Transverse colon (tissue), 4 donors: Measurements from ENCODE around the gene ST3GAL3. TPM values are rescaled to one million over a fixed set of nuclear protein-coding genes. Genes with fewer than 3 reads are reported as not detected.
A peak's percentile ranks its signal among the peaks of the same experiment; 100 is the strongest.

Source experiments
- DNase-seq: peaks from one replicate; pipeline ENCODE4 v3.0.0-alpha.2; 2019
- H3K27ac ChIP-seq, 4 donors: fragments of 200-600 bp; sonication (generic); 2 replicates each; pipeline ENCODE4 v1.5.1; 2016 to 2018; ENCODE audit warnings: inconsistent platforms in 4 of 4
- H3K27me3 ChIP-seq: fragments of 200-600 bp; sonication (generic); 2 replicates; pipeline ENCODE4 v1.5.1; 2017; ENCODE audit warnings: inconsistent platforms
- H3K36me3 ChIP-seq, 4 donors: fragments of 200-600 bp; sonication (generic); 2 replicates each; pipeline ENCODE4 v1.5.1; 2017 to 2019; ENCODE audit warnings: inconsistent platforms in 4 of 4
- H3K4me1 ChIP-seq, 4 donors: fragments of 200-600 bp; sonication (generic); 2 replicates each; pipeline ENCODE4 v1.5.1; 2017 to 2020; ENCODE audit warnings: inconsistent platforms in 4 of 4
- H3K4me3 ChIP-seq, 4 donors: fragments of 200-600 bp; sonication (generic); 1 replicate in 1 of 4; 2 replicates in 3 of 4; pipeline versions ENCODE4 v1.5.1 to v1.6.1; 2017 to 2019; ENCODE audit warnings: inconsistent platforms in 4 of 4
- H3K9me3 ChIP-seq, 2 donors: fragments of 200-600 bp; sonication (generic); 2 replicates each; pipeline ENCODE4 v1.5.1; 2017 to 2019; ENCODE audit warnings: inconsistent platforms in 2 of 2
- EP300 ChIP-seq: sonication (generic); formaldehyde crosslinking; IDR thresholded peaks from one replicate; pipeline ENCODE4 v1.6.1; 2017; ENCODE audit warnings: antibody characterized with exemption, low read depth
- POLR2A ChIP-seq: fragments of 450-650 bp; IDR thresholded peaks from one replicate; pipeline ENCODE4 v1.6.1; 2016; ENCODE audit warnings: antibody characterized with exemption, mild to moderate bottlenecking, moderate library complexity
- POLR2AphosphoS5 ChIP-seq, 3 donors: sonication (generic); formaldehyde crosslinking; IDR thresholded peaks; one replicate each; pipeline ENCODE4 v1.6.1; 2016; ENCODE audit warnings: antibody characterized with exemption in 3 of 3
- WGBS, 2 donors: methylation state at CpG; one replicate each; pipeline ENCODE4 v1.1.5; 2018; ENCODE audit warnings: low coverage in 1 of 2; 5-methylcytosine and 5-hydroxymethylcytosine counted together
- in situ Hi-C, 4 donors: fragments of 200-750 bp; cut with MboI; loops; one replicate each; pipeline versions ENCODE4 v1.15.0 to v1.15.1; 2017; ENCODE audit warnings: low sequenced_read_pairs in 3 of 4, low pct_ligation_motif_present in 1 of 4, low pct_unique_long_range_greater_than_20kb in 1 of 4
- intact Hi-C: fragments of 100-400 bp; cut with DNase I; formaldehyde crosslinking; loops from one replicate; pipeline ENCODE4 v1.15.1; 2023; ENCODE audit warnings: low total_unique reads
- total RNA-seq, 4 donors: library from RNA; depleted of rRNA; stranded (reverse); fragments of >200 nt; gene quantifications; one replicate each; pipeline ENCODE4 v1.1.0, GENCODE V29; 2016
- TF ChIP-seq, protein P1 (sequence below), 5 experiments: fragments of 200-600 bp in 3 of 5; fragments of 450-650 bp in 2 of 5; sonication (generic) in 3 of 5; IDR thresholded peaks; 1 replicate in 2 of 5; 2 replicates in 3 of 5; pipeline ENCODE4 v1.5.1; 2016 to 2017; ENCODE audit warnings: antibody characterized with exemption in 5 of 5, inconsistent platforms in 3 of 5, mild to moderate bottlenecking in 2 of 5, moderate library complexity in 1 of 5

The ST3GAL3 gene
- total RNA-seq, 4 donors from 2014 or later, result 4.8 to 23.9 (median 9.7) TPM

- WGBS, 2 donors, result 83 to 86% methylated on average over 1 of the region's 1 CpG
- no peaks in the 10 kb centered on the region for H3K27me3 ChIP-seq
- intact Hi-C loops, result no loop called here
- no peak for DNase-seq
- H3K4me3 ChIP-seq, result no peak overlapping the region
- H3K9me3 ChIP-seq, result no peaks in the 10 kb centered on the region
- peaks cover 14 to 43% (median 23%) of the 10 kb centered on the region in 4 donors for H3K4me1 ChIP-seq
- TF ChIP-seq EP300, result no peak
- TF ChIP-seq POLR2A, result no peak
- TF ChIP-seq, protein P1, sequence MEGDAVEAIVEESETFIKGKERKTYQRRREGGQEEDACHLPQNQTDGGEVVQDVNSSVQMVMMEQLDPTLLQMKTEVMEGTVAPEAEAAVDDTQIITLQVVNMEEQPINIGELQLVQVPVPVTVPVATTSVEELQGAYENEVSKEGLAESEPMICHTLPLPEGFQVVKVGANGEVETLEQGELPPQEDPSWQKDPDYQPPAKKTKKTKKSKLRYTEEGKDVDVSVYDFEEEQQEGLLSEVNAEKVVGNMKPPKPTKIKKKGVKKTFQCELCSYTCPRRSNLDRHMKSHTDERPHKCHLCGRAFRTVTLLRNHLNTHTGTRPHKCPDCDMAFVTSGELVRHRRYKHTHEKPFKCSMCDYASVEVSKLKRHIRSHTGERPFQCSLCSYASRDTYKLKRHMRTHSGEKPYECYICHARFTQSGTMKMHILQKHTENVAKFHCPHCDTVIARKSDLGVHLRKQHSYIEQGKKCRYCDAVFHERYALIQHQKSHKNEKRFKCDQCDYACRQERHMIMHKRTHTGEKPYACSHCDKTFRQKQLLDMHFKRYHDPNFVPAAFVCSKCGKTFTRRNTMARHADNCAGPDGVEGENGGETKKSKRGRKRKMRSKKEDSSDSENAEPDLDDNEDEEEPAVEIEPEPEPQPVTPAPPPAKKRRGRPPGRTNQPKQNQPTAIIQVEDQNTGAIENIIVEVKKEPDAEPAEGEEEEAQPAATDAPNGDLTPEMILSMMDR (IDR thresholded peaks at IDR 0.05), result no peak
- no peak for TF ChIP-seq POLR2AphosphoS5 (IDR thresholded peaks at IDR 0.05)
- H3K36me3 ChIP-seq, result no peaks in the 10 kb centered on the region
- no peak overlapping the region for H3K27ac ChIP-seq
- in situ Hi-C loops, result loop anchor here in 1 of 4 donors (25.0 kb wide), 1 partner anchor 408 kb away; the partner anchor contains the start of gene PTPRF
Measured at GRCh38 chr1:43944860-43945259, 237.5 kb downstream of the ST3GAL3 start.

GRCh38 chr1:43945674-43946235, 238.4 kb downstream of the ST3GAL3 start:
- Histone ChIP-seq H3K4me1 (peaks cover 14 to 43% (median 23%) of the 10 kb centered on the region in 4 donors), H3K9me3 (no peaks in the 10 kb centered on the region), H3K36me3 (no peaks in the 10 kb centered on the region), H3K4me3 (peak overlapping the region; percentile 70 to 83 (median 74)), H3K27me3 (no peaks in the 10 kb centered on the region), H3K27ac (peak overlapping the region; percentile 88 to 93 (median 90))
- in situ Hi-C loops, result loop anchor here in 1 of 4 donors (25.0 kb wide), 1 partner anchor 408 kb away; the partner anchor contains the start of gene PTPRF
- intact Hi-C loops, result no loop called here
- TF ChIP-seq POLR2A (no peak), POLR2AphosphoS5 (IDR thresholded peaks at IDR 0.05) (no peak), EP300 (no peak)
- TF ChIP-seq, protein P1 (IDR thresholded peaks at IDR 0.05), result no peak
- 0 to 4% methylated on average over 3 of the region's 3 CpGs for WGBS, 2 donors
- DNase-seq, result no peak

DNA sequence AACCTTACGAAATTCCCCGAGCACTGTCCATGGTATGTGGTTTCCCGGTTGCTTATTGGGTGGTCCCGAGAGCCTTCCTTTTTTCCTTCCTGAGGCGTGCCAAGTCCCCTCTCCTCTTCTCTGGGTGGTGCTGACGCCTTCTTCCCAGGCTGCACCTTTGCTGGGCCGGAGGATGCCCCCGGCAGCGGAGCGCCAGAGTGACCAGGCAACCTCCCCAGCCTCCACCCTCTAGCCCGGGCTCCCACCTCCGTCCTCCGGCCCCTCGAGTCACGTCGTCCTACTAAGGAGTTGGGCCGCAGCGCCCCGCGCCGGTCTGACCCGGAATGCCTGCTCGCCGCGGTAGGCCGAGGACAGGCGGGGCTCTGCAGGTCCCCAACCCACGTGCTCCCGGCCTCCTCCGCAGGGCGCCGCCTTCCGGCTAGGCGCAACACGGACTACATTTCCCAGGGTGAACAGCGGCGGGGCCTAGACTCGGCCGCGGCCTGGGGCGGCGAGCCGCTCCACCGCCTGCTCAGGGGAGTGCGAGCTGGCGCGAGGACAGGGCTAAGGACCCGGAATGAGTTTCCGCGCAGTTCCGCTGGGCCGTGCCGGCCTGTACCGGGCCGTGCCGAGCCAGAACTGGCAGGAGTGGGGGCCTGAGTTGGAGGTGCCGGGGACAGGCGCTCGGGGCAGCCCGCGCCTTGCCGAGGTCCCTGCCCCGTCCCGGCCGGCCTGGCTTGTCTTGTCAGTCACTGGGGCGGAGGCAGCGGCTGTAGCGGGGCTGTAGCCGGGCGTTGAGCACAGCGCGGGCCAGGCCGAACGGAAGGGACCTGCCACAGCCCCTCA, 239.1 kb downstream of the ST3GAL3 start, which contains the start of gene IPO13:
Gene IPO13 (plus strand): TSS at position 715 of the 825 bp plus-strand sequence. CDS start 651 bp downstream, outside the sequence.
- 0 to 2% methylated on average over 2 to 54 of the region's 74 CpGs for WGBS, 2 donors
- in situ Hi-C loops, result loop anchor here in 1 of 4 donors (25.0 kb wide), 1 partner anchor 409 kb away; the partner anchor contains the start of gene PTPRF

More for the DNA sequence above, 239.1 kb downstream of the ST3GAL3 start, which contains the start of gene IPO13:
- Histone ChIP-seq H3K4me3 (peak within 1 kb of the TSS; percentile 70 to 83 (median 74)), H3K4me1 (peaks cover 14 to 43% (median 23%) of the 10 kb centered on the region in 4 donors), H3K27me3 (no peaks in the 10 kb centered on the region), H3K27ac (peak within 1 kb of the TSS; percentile 88 to 93 (median 90)), H3K9me3 (no peaks in the 10 kb centered on the region), H3K36me3 (no peaks in the 10 kb centered on the region)
- intact Hi-C loops, result no loop called here
- TF ChIP-seq, protein P1 (IDR thresholded peaks at IDR 0.05), result peak; percentile 64 to 95 (median 78)
- TF ChIP-seq EP300 (no peak), POLR2A (peak; percentile 77), POLR2AphosphoS5 (IDR thresholded peaks at IDR 0.05) (peak; percentile 75 to 85 (median 78))
- DNase-seq, result peak; percentile 97
